GM12872 (cell line): Measurements from ENCODE around the gene CHCHD3.

Experiments used
- TF ChIP-seq, protein P1 (sequence below): IDR thresholded peaks from 3 replicates; pipeline ENCODE4 v1.5.1; 2011; ENCODE audit warnings: low read depth, mild to moderate bottlenecking, low read length, moderate library complexity; ENCODE audit not compliant: insufficient read depth

The CHCHD3 gene

DNA sequence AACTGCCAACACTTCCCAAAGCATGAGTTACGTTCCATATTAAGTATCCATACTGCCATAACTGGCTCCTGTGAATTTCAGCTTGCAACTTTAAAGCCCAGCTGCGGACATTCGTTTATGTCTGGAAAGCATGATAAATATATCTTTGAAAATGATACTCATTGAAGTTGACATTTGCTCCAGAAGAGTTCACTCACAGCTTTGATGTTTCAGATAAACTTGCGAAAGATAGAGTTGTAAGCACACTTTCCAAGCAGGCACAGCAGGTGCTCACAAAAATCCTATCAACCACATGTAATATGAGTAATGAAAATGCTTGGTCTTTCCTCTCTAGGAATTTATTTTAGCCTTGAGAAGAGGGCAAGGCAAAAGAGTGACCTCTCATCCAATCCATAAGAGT lies 4.5 kb downstream of the CHCHD3 start:
- TF ChIP-seq, protein P1, sequence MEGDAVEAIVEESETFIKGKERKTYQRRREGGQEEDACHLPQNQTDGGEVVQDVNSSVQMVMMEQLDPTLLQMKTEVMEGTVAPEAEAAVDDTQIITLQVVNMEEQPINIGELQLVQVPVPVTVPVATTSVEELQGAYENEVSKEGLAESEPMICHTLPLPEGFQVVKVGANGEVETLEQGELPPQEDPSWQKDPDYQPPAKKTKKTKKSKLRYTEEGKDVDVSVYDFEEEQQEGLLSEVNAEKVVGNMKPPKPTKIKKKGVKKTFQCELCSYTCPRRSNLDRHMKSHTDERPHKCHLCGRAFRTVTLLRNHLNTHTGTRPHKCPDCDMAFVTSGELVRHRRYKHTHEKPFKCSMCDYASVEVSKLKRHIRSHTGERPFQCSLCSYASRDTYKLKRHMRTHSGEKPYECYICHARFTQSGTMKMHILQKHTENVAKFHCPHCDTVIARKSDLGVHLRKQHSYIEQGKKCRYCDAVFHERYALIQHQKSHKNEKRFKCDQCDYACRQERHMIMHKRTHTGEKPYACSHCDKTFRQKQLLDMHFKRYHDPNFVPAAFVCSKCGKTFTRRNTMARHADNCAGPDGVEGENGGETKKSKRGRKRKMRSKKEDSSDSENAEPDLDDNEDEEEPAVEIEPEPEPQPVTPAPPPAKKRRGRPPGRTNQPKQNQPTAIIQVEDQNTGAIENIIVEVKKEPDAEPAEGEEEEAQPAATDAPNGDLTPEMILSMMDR: no peak

DNA sequence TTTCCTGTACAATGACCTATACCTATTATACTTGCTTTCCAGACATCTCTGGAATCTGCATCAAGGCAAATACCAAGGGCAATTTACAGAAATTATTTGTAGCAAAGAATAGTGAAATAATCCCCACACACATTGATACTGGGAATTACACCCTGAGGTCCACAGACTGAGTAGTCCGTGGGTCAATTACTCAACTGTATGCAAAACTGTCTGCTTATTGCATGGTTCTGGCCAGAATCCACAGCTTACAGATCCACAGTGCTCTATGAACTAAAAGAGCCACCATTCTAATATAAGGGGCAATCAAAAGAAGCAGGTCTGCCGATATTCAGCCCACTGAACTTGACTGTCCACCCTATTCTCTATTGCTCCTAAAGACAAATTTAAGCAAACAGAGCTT lies 5.7 kb downstream of the CHCHD3 start:
- TF ChIP-seq, protein P1: no peak

DNA sequence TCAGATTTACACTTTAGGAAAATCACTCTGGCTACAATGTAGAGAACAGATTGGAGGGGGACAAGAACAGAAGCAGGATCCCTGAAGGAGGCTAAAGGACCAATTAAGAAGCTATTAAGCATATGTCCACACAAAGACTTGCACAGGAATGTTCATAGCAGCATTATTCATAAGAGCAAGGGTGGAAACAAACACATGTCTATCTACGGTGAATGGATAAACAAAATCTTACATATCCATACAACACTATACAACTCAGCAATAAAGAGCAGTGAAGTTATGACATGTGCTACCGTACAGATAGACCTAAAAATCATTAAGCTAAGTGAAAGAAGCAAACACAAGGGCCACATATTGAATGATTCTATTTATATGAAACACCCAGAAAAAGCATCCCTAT lies 10.4 kb downstream of the CHCHD3 start:
- TF ChIP-seq, protein P1: no peak

DNA sequence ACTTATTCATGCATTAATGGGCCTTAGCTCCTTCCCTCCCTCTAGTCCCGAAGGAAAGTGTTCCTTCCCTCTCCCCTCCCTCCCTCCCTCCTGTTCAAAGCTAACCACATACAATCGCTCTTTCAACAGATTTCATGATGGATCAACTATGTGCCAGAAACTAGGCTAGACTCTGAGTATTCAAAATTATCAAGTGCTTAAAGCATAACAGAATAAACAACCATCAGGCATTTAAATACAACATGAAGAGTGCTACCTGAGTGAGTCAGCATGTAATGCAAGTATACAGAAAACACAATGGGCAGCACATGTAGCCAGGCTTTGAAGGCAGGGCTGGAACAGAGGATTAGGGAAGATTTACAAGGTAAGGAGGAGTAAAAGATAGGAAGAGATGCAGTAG lies 11.3 kb downstream of the CHCHD3 start:
- TF ChIP-seq, protein P1: no peak

DNA sequence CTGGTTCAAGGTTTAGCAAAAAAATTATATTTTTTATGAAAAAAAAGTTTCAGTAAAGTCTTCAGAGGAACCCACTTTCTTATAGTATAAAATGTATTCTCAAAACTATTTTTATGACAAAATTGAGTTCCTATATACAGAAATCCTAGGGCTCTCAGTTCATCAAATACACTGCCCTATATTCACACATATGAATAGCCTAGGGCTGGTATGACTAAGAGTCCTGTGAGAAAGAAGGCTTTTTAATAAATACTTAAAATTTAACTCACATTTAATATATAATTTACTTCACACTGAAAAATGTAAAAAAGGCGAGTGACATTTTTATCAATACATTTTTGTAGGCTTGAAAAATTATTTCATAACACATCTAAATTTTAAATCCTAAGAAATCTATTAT lies 16.6 kb downstream of the CHCHD3 start:
- TF ChIP-seq, protein P1: no peak

DNA sequence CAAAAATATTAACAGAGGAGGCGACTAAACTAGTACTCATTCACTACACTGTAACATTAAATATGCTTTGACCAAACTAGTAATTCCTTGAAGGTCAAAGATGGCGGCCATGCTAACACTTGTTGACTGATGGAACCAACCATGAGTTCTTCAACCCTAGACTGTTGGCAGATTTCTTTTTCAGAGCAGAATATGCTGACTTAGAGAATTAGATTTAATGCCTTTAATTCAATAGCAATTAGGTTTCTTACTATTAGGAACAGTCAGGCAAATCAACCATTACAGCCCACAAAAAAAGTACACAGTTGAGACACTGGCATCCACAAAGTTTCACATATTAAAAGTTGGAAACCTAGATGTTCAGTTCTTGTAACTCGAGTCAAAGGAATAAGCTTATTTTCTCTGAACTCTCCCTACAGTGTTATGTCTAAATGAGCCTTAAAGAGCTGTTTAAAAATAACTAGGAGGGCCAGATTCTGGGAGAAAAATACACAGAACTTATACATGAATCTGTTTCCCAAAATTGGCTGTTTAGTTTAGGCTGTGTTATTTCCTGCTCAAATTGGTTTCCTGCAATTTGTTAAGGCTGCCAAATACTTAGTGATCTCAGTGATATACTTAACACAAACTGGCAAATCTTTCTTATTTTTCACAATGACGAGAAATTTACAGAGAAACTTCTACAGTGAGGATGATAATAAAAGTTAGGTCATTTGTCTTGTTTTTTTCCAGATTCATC lies 17.6 kb downstream of the CHCHD3 start:
- TF ChIP-seq, protein P1: no peak

DNA sequence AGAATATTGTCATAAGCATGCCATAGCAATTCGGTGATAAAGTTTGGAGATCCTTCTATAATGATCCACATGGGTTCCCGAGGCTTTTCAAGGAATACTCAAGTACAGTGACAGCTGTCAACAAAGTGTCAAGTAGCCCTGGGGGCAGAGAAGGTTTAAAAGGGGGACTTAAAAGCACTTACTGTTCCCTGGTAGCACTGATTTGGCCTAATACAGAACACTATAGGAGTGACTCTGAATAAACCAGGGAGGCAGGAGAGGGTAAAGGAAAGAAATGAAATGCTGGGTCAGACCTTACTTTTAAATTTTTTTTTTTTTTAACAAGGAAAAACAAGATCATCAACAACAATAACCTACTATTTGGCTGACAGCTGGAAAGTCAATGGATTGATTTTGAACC lies 20.1 kb downstream of the CHCHD3 start:
- TF ChIP-seq, protein P1: no peak
